ENCODE data around the gene FIGN.

Gene FIGN

GRCh38 chr2:163723881-163724280, 11.9 kb downstream of the FIGN start:
- Histone ChIP-seq H3K4me1 (ENCODE audit: control insufficient read depth, insufficient read depth, low read length, unreplicated experiment) (peaks cover 29% of the 10 kb centered on the region), H3K4me3 (ENCODE audit: low read depth, low read length) (no peak overlapping the region), H3K36me3 (ENCODE audit: insufficient read depth, low read length) (no peaks in the 10 kb centered on the region), H3K27me3 (ENCODE audit: insufficient read depth, low read length) (no peaks in the 10 kb centered on the region), H3K27ac (ENCODE audit: low read depth, low read length) (no peak overlapping the region), H2AFZ (ENCODE audit: low read length, unreplicated experiment) (no peak overlapping the region), H3K79me2 (ENCODE audit: control insufficient read depth, insufficient read depth, low read length, unreplicated experiment) (peaks cover 48% of the 10 kb centered on the region)

- H3K27me3 ChIP-seq (ENCODE audit: insufficient read depth, low read length), result no peaks in the 10 kb centered on the region
Observed at GRCh38 chr2:163723348-163723747, 12.5 kb downstream of the FIGN start.

GRCh38 chr2:163719331-163719730, 16.5 kb downstream of the FIGN start:
- Histone ChIP-seq H3K79me2 (ENCODE audit: control insufficient read depth, insufficient read depth, low read length, unreplicated experiment) (peaks cover 31% of the 10 kb centered on the region), H3K27ac (ENCODE audit: low read depth, low read length) (no peak overlapping the region), H3K36me3 (ENCODE audit: insufficient read depth, low read length) (no peaks in the 10 kb centered on the region), H3K27me3 (ENCODE audit: insufficient read depth, low read length) (no peaks in the 10 kb centered on the region), H2AFZ (ENCODE audit: low read length, unreplicated experiment) (no peak overlapping the region), H3K4me3 (ENCODE audit: low read depth, low read length) (no peak overlapping the region), H3K4me1 (ENCODE audit: control insufficient read depth, insufficient read depth, low read length, unreplicated experiment) (peaks cover 10% of the 10 kb centered on the region)

More at GRCh38 chr2:163723348-163723747, 12.5 kb downstream of the FIGN start:
- Histone ChIP-seq H3K27ac (ENCODE audit: low read depth, low read length) (no peak overlapping the region), H3K4me1 (ENCODE audit: control insufficient read depth, insufficient read depth, low read length, unreplicated experiment) (peaks cover 24% of the 10 kb centered on the region), H3K79me2 (ENCODE audit: control insufficient read depth, insufficient read depth, low read length, unreplicated experiment) (peaks cover 43% of the 10 kb centered on the region), H3K36me3 (ENCODE audit: insufficient read depth, low read length) (no peaks in the 10 kb centered on the region), H3K4me3 (ENCODE audit: low read depth, low read length) (no peak overlapping the region), H2AFZ (ENCODE audit: low read length, unreplicated experiment) (no peak overlapping the region)

GRCh38 chr2:163717993-163718680, 17.7 kb downstream of the FIGN start:
- H3K27me3 ChIP-seq (ENCODE audit: insufficient read depth, low read length), result no peaks in the 10 kb centered on the region
- no peak overlapping the region for H3K27ac ChIP-seq (ENCODE audit: low read depth, low read length)

GRCh38 chr2:163717515-163717914, 18.3 kb downstream of the FIGN start:
- no peaks in the 10 kb centered on the region for H3K27me3 ChIP-seq (ENCODE audit: insufficient read depth, low read length)

More at GRCh38 chr2:163717993-163718680, 17.7 kb downstream of the FIGN start:
- Histone ChIP-seq H3K79me2 (ENCODE audit: control insufficient read depth, insufficient read depth, low read length, unreplicated experiment) (peaks cover 21% of the 10 kb centered on the region), H3K36me3 (ENCODE audit: insufficient read depth, low read length) (no peaks in the 10 kb centered on the region), H3K4me3 (ENCODE audit: low read depth, low read length) (no peak overlapping the region), H2AFZ (ENCODE audit: low read length, unreplicated experiment) (no peak overlapping the region), H3K4me1 (ENCODE audit: control insufficient read depth, insufficient read depth, low read length, unreplicated experiment) (peaks cover 7% of the 10 kb centered on the region)

GRCh38 chr2:163716101-163716500, 19.7 kb downstream of the FIGN start:
- Histone ChIP-seq H3K79me2 (ENCODE audit: control insufficient read depth, insufficient read depth, low read length, unreplicated experiment) (peaks cover 15% of the 10 kb centered on the region), H3K4me3 (ENCODE audit: low read depth, low read length) (no peak overlapping the region), H3K27ac (ENCODE audit: low read depth, low read length) (no peak overlapping the region)

More at GRCh38 chr2:163717515-163717914, 18.3 kb downstream of the FIGN start:
- Histone ChIP-seq H3K4me3 (ENCODE audit: low read depth, low read length) (no peak overlapping the region), H3K79me2 (ENCODE audit: control insufficient read depth, insufficient read depth, low read length, unreplicated experiment) (peaks cover 20% of the 10 kb centered on the region), H2AFZ (ENCODE audit: low read length, unreplicated experiment) (no peak overlapping the region), H3K27ac (ENCODE audit: low read depth, low read length) (no peak overlapping the region), H3K4me1 (ENCODE audit: control insufficient read depth, insufficient read depth, low read length, unreplicated experiment) (peaks cover 7% of the 10 kb centered on the region), H3K36me3 (ENCODE audit: insufficient read depth, low read length) (no peaks in the 10 kb centered on the region)

GRCh38 chr2:163715668-163716067, 20.1 kb downstream of the FIGN start:
- Histone ChIP-seq H3K36me3 (ENCODE audit: insufficient read depth, low read length) (no peaks in the 10 kb centered on the region), H3K27me3 (ENCODE audit: insufficient read depth, low read length) (no peaks in the 10 kb centered on the region), H3K4me3 (ENCODE audit: low read depth, low read length) (no peak overlapping the region), H3K79me2 (ENCODE audit: control insufficient read depth, insufficient read depth, low read length, unreplicated experiment) (peaks cover 15% of the 10 kb centered on the region), H2AFZ (ENCODE audit: low read length, unreplicated experiment) (no peak overlapping the region), H3K27ac (ENCODE audit: low read depth, low read length) (no peak overlapping the region), H3K4me1 (ENCODE audit: control insufficient read depth, insufficient read depth, low read length, unreplicated experiment) (peaks cover 7% of the 10 kb centered on the region)

More at GRCh38 chr2:163716101-163716500, 19.7 kb downstream of the FIGN start:
- no peaks in the 10 kb centered on the region for H3K27me3 ChIP-seq (ENCODE audit: insufficient read depth, low read length)
- no peaks in the 10 kb centered on the region for H3K36me3 ChIP-seq (ENCODE audit: insufficient read depth, low read length)
- H3K4me1 ChIP-seq (ENCODE audit: control insufficient read depth, insufficient read depth, low read length, unreplicated experiment), result peaks cover 7% of the 10 kb centered on the region
- no peak overlapping the region for H2AFZ ChIP-seq (ENCODE audit: low read length, unreplicated experiment)

GRCh38 chr2:163715199-163715598, 20.6 kb downstream of the FIGN start:
- Histone ChIP-seq H3K4me3 (ENCODE audit: low read depth, low read length) (no peak overlapping the region), H2AFZ (ENCODE audit: low read length, unreplicated experiment) (no peak overlapping the region), H3K4me1 (ENCODE audit: control insufficient read depth, insufficient read depth, low read length, unreplicated experiment) (peaks cover 7% of the 10 kb centered on the region), H3K27me3 (ENCODE audit: insufficient read depth, low read length) (no peaks in the 10 kb centered on the region), H3K79me2 (ENCODE audit: control insufficient read depth, insufficient read depth, low read length, unreplicated experiment) (peaks cover 15% of the 10 kb centered on the region), H3K36me3 (ENCODE audit: insufficient read depth, low read length) (no peaks in the 10 kb centered on the region), H3K27ac (ENCODE audit: low read depth, low read length) (no peak overlapping the region)

GRCh38 chr2:163713534-163714311, 22.1 kb downstream of the FIGN start:
- Histone ChIP-seq H2AFZ (ENCODE audit: low read length, unreplicated experiment) (no peak overlapping the region), H3K36me3 (ENCODE audit: insufficient read depth, low read length) (no peaks in the 10 kb centered on the region), H3K4me1 (ENCODE audit: control insufficient read depth, insufficient read depth, low read length, unreplicated experiment) (peaks cover 7% of the 10 kb centered on the region), H3K27ac (ENCODE audit: low read depth, low read length) (no peak overlapping the region), H3K79me2 (ENCODE audit: control insufficient read depth, insufficient read depth, low read length, unreplicated experiment) (peaks cover 17% of the 10 kb centered on the region), H3K4me3 (ENCODE audit: low read depth, low read length) (no peak overlapping the region), H3K27me3 (ENCODE audit: insufficient read depth, low read length) (no peaks in the 10 kb centered on the region)

GRCh38 chr2:163711699-163712098, 24.1 kb downstream of the FIGN start:
- H3K27me3 ChIP-seq (ENCODE audit: insufficient read depth, low read length), result no peaks in the 10 kb centered on the region
- H3K4me1 ChIP-seq (ENCODE audit: control insufficient read depth, insufficient read depth, low read length, unreplicated experiment), result no peaks in the 10 kb centered on the region
- no peak overlapping the region for H2AFZ ChIP-seq (ENCODE audit: low read length, unreplicated experiment)
- H3K79me2 ChIP-seq (ENCODE audit: control insufficient read depth, insufficient read depth, low read length, unreplicated experiment), result peaks cover 11% of the 10 kb centered on the region
- H3K27ac ChIP-seq (ENCODE audit: low read depth, low read length), result no peak overlapping the region
- H3K4me3 ChIP-seq (ENCODE audit: low read depth, low read length), result no peak overlapping the region
- H3K36me3 ChIP-seq (ENCODE audit: insufficient read depth, low read length), result no peaks in the 10 kb centered on the region

- H3K4me3 ChIP-seq (ENCODE audit: low read depth, low read length), result no peak overlapping the region
- H2AFZ ChIP-seq (ENCODE audit: low read length, unreplicated experiment), result no peak overlapping the region
- peaks cover 11% of the 10 kb centered on the region for H3K79me2 ChIP-seq (ENCODE audit: control insufficient read depth, insufficient read depth, low read length, unreplicated experiment)
- no peaks in the 10 kb centered on the region for H3K36me3 ChIP-seq (ENCODE audit: insufficient read depth, low read length)
- H3K27me3 ChIP-seq (ENCODE audit: insufficient read depth, low read length), result no peaks in the 10 kb centered on the region
- no peaks in the 10 kb centered on the region for H3K4me1 ChIP-seq (ENCODE audit: control insufficient read depth, insufficient read depth, low read length, unreplicated experiment)
- H3K27ac ChIP-seq (ENCODE audit: low read depth, low read length), result no peak overlapping the region
Observed at GRCh38 chr2:163711258-163711657, 24.6 kb downstream of the FIGN start.

Data from ACC112 (cell line).